Epithelial cell of proximal tubule (primary cell): Measurements from ENCODE around the gene DNAJA4. TPM values are rescaled to one million over a fixed set of nuclear protein-coding genes. Genes with fewer than 3 reads are reported as not detected.

Source experiments
- DNase-seq: peaks from one replicate; pipeline ENCODE4 v3.0.0-alpha.2; 2011; ENCODE audit warnings: low read depth
- H3K4me3 ChIP-seq: 2 replicates; pipeline ENCODE4 v1.5.1; 2011; ENCODE audit warnings: low read depth, mild to moderate bottlenecking, low read length
- total RNA-seq: library from RNA; depleted of rRNA; stranded (reverse); fragments of >200 nt; gene quantifications from 2 replicates; pipeline ENCODE4 v1.2.3, GENCODE V29; 2015
- TF ChIP-seq, protein P1 (sequence below): conservative IDR thresholded peaks from 2 replicates; pipeline ENCODE4 v1.5.1; 2012; ENCODE audit warnings: low read depth, mild to moderate bottlenecking, low read length

Gene DNAJA4
- total RNA-seq, 1 donor from 2014 or later: 10.2 TPM

DNA sequence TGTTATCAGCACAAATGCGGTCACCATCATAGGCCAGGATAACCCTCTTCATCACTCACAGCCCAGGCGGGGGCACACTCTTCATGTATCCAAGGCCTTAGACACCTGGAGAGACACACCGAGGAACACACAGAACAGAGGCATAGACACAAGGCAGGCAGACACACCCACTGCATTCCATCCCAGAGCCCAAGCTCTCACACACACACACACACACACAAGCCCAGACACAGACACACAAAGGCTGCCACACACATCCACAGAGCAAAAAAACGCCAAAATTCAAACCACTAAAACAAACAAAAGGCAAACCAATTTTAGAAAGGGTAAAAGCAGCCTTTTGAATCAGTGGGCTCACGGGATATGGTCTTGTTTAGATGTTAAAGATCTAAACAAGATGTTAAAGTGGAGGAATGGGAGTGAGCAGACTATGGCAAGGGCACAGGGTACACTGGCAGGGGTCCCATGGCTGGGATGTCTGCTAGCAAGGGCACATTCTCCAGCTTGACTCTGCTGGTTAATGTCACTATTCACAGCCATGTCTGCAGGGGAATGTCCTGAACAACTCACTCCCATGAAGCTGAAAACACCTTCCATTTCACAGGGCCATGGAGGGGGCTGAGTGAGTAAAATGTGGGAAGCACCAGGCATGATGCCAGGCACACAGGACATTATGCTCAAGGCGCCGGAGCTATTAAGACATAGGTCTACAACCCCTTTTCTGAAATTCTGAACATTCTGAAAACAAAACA is 60.9 kb downstream of the DNAJA4 start:
- peak; percentile 53 for DNase-seq
- TF ChIP-seq, protein P1, sequence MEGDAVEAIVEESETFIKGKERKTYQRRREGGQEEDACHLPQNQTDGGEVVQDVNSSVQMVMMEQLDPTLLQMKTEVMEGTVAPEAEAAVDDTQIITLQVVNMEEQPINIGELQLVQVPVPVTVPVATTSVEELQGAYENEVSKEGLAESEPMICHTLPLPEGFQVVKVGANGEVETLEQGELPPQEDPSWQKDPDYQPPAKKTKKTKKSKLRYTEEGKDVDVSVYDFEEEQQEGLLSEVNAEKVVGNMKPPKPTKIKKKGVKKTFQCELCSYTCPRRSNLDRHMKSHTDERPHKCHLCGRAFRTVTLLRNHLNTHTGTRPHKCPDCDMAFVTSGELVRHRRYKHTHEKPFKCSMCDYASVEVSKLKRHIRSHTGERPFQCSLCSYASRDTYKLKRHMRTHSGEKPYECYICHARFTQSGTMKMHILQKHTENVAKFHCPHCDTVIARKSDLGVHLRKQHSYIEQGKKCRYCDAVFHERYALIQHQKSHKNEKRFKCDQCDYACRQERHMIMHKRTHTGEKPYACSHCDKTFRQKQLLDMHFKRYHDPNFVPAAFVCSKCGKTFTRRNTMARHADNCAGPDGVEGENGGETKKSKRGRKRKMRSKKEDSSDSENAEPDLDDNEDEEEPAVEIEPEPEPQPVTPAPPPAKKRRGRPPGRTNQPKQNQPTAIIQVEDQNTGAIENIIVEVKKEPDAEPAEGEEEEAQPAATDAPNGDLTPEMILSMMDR: no peak
- no peak overlapping the region for H3K4me3 ChIP-seq

DNA sequence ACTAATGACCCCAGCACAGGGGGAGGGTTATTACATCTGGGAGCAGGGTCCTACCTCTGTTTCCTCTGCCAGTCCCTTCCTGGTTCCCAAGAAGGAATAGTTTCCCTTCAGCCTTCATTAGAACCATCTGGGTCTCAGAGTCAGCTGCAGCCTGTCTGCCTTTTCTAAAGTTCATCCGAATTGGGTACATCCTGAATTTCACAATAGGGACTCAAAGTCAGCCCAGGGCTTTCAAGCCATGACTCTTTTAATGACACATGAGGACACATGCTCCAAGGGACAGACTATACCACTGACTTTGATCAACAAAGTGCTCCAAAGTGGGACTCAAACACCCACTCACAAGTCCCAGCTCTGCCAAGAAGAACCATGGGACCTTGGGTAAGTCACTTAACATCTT is 63.1 kb downstream of the DNAJA4 start:
- no peak for DNase-seq
- TF ChIP-seq, protein P1: no peak
- no peak overlapping the region for H3K4me3 ChIP-seq

DNA sequence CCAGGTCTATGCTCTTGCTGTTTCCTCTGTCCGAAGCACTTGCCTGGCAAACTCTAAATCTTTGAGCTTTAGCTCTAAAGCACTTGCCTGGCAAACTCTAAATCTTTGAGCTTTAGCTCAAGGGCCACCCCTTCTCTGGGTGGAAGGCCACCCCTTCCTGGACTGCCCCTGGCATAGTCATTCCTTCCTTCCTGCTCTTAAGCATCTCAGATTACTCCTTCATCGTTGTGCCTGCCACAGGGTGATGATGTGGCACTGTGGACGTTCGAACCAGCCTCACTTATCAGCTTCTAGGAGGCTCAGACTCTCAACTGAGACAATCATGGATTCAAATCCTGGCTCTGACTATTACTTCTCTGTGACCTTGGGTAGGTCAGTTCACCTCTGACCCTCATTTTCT is 65.3 kb downstream of the DNAJA4 start:
- no peak for DNase-seq

More for the DNA sequence above, 65.3 kb downstream of the DNAJA4 start:
- no peak overlapping the region for H3K4me3 ChIP-seq
- TF ChIP-seq, protein P1: no peak

Other genes starting within 250 kb of the DNAJA4 start
- gene TBC1D2B, start 186.9 kb upstream of the DNAJA4 start, total RNA-seq: 15.0 and 21.3 TPM in 2 replicates
- not detected in 2 replicates for gene SH2D7, start 172.0 kb upstream of the DNAJA4 start, total RNA-seq
- 10.1 and 17.9 TPM in 2 replicates for gene CIB2, start 133.1 kb upstream of the DNAJA4 start, total RNA-seq
- 40.8 and 57.5 TPM in 2 replicates for gene IDH3A, start 115.2 kb upstream of the DNAJA4 start, total RNA-seq
- 0.07 and 0.35 TPM in 2 replicates for gene ACSBG1, start 30.0 kb upstream of the DNAJA4 start, total RNA-seq
- gene SKIC8, start 35.0 kb downstream of the DNAJA4 start, total RNA-seq: 62.7 and 79.1 TPM in 2 replicates
- gene CRABP1, start 75.8 kb downstream of the DNAJA4 start, total RNA-seq: not detected in 2 replicates
- gene IREB2, start 173.7 kb downstream of the DNAJA4 start, total RNA-seq: 13.0 and 25.0 TPM in 2 replicates
- 1.7 and 7.4 TPM in 2 replicates for gene HYKK, start 243.0 kb downstream of the DNAJA4 start, total RNA-seq